GM12874 (cell line): ENCODE data around the gene KLF4.

Source experiments
- CTCF ChIP-seq: IDR thresholded peaks from 2 replicates; pipeline ENCODE4 v1.5.1; 2011; ENCODE audit warnings: low read depth, mild to moderate bottlenecking, control low read depth, low read length, moderate library complexity; ENCODE audit not compliant: insufficient read depth

KLF4 gene

GRCh38 chr9:107484117-107484723, 5.3 kb downstream of the KLF4 start:
- peak; percentile 19; the same call in 1 of the 2 replicates for TF ChIP-seq CTCF

- no peak for TF ChIP-seq CTCF
Observed at GRCh38 chr9:107483666-107484065, 5.9 kb downstream of the KLF4 start.

GRCh38 chr9:107481035-107481434, 8.5 kb downstream of the KLF4 start:
- TF ChIP-seq CTCF, result no peak

- TF ChIP-seq CTCF, result no peak
Observed at GRCh38 chr9:107480386-107480789, 9.2 kb downstream of the KLF4 start.

GRCh38 chr9:107478805-107479204, 10.8 kb downstream of the KLF4 start:
- TF ChIP-seq CTCF, result no peak

- TF ChIP-seq CTCF, result no peak
Observed at GRCh38 chr9:107474124-107474523, 15.4 kb downstream of the KLF4 start.

- TF ChIP-seq CTCF, result no peak
Observed at GRCh38 chr9:107472581-107473340, 16.8 kb downstream of the KLF4 start.
